ENCODE measurements around the gene IL10RB. TPM values are rescaled to one million over a fixed set of nuclear protein-coding genes. Genes with fewer than 3 reads are reported as not detected.

Gene IL10RB
- total RNA-seq, 4 donors from 2014 or later: 28.1 to 47.7 (median 32.3) TPM

DNA sequence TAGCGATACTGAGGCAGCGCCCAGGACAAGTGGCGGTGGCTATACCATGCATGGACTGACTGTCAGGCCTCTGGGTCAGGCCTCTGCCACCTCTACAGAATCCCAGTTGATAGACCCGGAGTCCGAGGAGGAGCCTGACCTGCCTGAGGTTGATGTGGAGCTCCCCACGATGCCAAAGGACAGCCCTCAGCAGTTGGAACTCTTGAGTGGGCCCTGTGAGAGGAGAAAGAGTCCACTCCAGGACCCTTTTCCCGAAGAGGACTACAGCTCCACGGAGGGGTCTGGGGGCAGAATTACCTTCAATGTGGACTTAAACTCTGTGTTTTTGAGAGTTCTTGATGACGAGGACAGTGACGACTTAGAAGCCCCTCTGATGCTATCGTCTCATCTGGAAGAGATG is 3.2 kb upstream of the IL10RB start:
- 90 to 97% methylated on average over 9 to 11 of the region's 11 CpGs for WGBS, 2 donors
- H3K27ac ChIP-seq: no peak overlapping the region
- H3K4me1 ChIP-seq: peaks cover 9 to 26% (median 10%) of the 10 kb centered on the region in 3 donors
- intact Hi-C loops (cut with DNase I): no loop called here
- no peaks in the 10 kb centered on the region for H3K9me3 ChIP-seq
- DNase-seq: no peak
- no peaks in the 10 kb centered on the region for H3K27me3 ChIP-seq
- peaks cover 0 to 20% (median 3%) of the 10 kb centered on the region in 3 donors for H3K36me3 ChIP-seq
- H3K4me3 ChIP-seq: no peak overlapping the region
- TF ChIP-seq, protein P1, sequence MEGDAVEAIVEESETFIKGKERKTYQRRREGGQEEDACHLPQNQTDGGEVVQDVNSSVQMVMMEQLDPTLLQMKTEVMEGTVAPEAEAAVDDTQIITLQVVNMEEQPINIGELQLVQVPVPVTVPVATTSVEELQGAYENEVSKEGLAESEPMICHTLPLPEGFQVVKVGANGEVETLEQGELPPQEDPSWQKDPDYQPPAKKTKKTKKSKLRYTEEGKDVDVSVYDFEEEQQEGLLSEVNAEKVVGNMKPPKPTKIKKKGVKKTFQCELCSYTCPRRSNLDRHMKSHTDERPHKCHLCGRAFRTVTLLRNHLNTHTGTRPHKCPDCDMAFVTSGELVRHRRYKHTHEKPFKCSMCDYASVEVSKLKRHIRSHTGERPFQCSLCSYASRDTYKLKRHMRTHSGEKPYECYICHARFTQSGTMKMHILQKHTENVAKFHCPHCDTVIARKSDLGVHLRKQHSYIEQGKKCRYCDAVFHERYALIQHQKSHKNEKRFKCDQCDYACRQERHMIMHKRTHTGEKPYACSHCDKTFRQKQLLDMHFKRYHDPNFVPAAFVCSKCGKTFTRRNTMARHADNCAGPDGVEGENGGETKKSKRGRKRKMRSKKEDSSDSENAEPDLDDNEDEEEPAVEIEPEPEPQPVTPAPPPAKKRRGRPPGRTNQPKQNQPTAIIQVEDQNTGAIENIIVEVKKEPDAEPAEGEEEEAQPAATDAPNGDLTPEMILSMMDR (IDR thresholded peaks at IDR 0.05): no peak
- no peak for TF ChIP-seq POLR2A (IDR thresholded peaks at IDR 0.05)

DNA sequence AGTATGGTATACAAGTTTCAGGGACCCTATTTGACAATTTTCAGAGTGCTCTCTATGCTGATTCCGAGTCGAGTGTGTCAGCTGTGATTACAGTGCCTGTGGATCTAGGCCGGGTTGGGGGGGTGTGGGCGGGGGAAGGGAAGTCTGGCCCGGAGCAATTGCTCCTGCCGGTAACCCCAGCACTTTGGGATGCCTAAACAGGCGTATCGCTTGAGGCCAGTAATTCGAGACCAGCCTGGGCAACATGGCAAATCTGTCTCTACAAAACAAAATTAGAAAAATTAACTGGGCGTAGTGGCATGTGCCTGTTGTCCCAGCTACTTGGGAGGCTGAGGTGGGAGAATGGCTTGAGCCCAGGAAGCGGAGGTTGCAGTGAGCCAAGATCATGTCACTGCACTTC is 1.6 kb upstream of the IL10RB start:
- TF ChIP-seq, protein P1 (IDR thresholded peaks at IDR 0.05): no peak
- no peak for TF ChIP-seq POLR2A (IDR thresholded peaks at IDR 0.05)
- intact Hi-C loops (cut with DNase I): no loop called here
- no peak overlapping the region for H3K4me3 ChIP-seq
- WGBS, 2 donors: 87 to 91% methylated on average over 4 to 9 of the region's 11 CpGs
- H3K36me3 ChIP-seq: peaks cover 0 to 25% (median 0%) of the 10 kb centered on the region in 3 donors
- no peaks in the 10 kb centered on the region for H3K27me3 ChIP-seq
- no peaks in the 10 kb centered on the region for H3K9me3 ChIP-seq
- H3K4me1 ChIP-seq: peaks cover 13 to 42% (median 19%) of the 10 kb centered on the region in 3 donors
- DNase-seq: no peak
- H3K27ac ChIP-seq: peak overlapping the region in 1 of 4 donors; percentile 96

DNA sequence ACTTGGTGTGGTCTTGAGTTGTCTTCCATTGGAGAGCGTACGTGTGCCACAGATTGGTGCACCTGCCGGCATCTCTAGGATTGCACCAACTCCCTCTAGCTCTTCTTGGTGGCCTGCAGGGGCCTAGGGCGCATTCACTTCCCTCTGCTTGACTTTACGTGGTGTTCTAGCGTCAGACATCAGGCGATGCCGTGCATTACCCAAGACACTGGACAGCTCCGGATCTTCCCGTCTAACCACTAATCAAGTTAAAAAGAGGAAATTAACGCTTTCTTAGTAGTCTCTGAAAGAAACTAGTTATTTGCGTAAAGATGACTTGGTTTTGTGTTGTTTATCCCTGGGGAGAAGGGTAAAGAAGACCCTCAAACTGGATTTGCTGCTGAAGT is 510 bp upstream of the IL10RB start:
- peaks cover 13 to 48% (median 19%) of the 10 kb centered on the region in 3 donors for H3K4me1 ChIP-seq
- H3K4me3 ChIP-seq: peak overlapping the region; percentile 84 to 89 (median 86)
- TF ChIP-seq, protein P1 (IDR thresholded peaks at IDR 0.05): peak in 1 of 6 experiments; percentile 19
- no peak for TF ChIP-seq POLR2A (IDR thresholded peaks at IDR 0.05)
- peak; percentile 30 for DNase-seq
- peak overlapping the region; percentile 88 to 96 (median 90) for H3K27ac ChIP-seq
- H3K27me3 ChIP-seq: no peaks in the 10 kb centered on the region
- H3K36me3 ChIP-seq: peaks cover 0 to 35% (median 0%) of the 10 kb centered on the region in 3 donors
- no peaks in the 10 kb centered on the region for H3K9me3 ChIP-seq
- intact Hi-C loops (cut with DNase I): no loop called here
- 21 to 22% methylated on average over 12 of the region's 12 CpGs for WGBS, 2 donors

DNA sequence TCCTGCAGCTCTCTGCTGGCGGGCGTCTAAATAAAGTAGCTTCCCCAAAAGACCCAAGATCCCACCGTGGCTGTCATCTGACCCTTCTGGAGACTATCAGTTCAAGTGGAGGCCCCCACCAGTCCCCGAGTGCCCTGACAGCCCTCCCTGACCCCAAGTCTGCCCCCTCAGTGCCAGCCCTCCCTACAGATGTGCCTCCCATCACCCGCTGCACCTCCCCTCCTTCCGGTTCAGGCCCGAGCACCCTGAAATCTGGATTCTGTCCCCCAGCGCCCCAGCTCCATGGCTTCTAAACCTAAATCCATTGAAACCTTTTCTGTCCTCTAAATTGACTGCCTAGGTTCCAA is 595 bp downstream of the IL10RB start:
- Histone ChIP-seq H3K9me3 (no peaks in the 10 kb centered on the region), H3K4me3 (peak overlapping the region; percentile 84 to 89 (median 86)), H3K36me3 (peaks cover 0 to 47% (median 0%) of the 10 kb centered on the region in 3 donors), H3K4me1 (peaks cover 13 to 45% (median 19%) of the 10 kb centered on the region in 3 donors), H3K27ac (peak overlapping the region; percentile 88 to 96 (median 90)), H3K27me3 (no peaks in the 10 kb centered on the region)
- intact Hi-C loops (cut with DNase I): no loop called here
- no peak for DNase-seq
- TF ChIP-seq, protein P1 (IDR thresholded peaks at IDR 0.05): no peak
- no peak for TF ChIP-seq POLR2A (IDR thresholded peaks at IDR 0.05)
- 2 to 3% methylated on average over 6 to 8 of the region's 8 CpGs for WGBS, 2 donors

DNA sequence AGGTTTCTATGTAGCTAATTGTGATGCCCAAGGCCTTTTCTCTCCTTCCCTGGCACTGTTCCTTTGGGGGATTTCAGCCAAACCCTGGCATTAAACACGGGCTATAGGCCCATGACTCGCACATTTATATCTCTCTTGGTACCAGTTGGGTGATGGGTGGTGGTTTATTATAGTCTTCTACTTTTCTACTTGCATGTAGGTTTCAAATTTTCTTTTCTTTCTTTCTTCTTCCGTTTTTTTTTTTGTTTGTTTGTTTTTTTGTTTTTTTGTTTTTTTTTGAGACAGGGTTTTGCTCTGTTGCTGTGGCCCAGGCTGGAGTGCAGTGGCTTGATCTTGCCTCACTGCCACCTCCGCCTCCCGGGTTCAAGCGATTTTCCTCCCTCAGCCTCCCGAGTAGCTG is 1.1 kb downstream of the IL10RB start:
- intact Hi-C loops (cut with DNase I): no loop called here
- TF ChIP-seq POLR2A (IDR thresholded peaks at IDR 0.05): no peak
- TF ChIP-seq, protein P1 (IDR thresholded peaks at IDR 0.05): no peak
- H3K9me3 ChIP-seq: no peaks in the 10 kb centered on the region
- peak overlapping the region; percentile 88 to 96 (median 90) for H3K27ac ChIP-seq
- H3K4me1 ChIP-seq: peaks cover 13 to 45% (median 19%) of the 10 kb centered on the region in 3 donors
- no peaks in the 10 kb centered on the region for H3K27me3 ChIP-seq
- H3K4me3 ChIP-seq: peak overlapping the region; percentile 84 to 89 (median 86)
- no peak for DNase-seq
- 57 to 74% methylated on average over 7 of the region's 7 CpGs for WGBS, 2 donors
- peaks cover 0 to 50% (median 0%) of the 10 kb centered on the region in 3 donors for H3K36me3 ChIP-seq

All from esophagus squamous epithelium (tissue), 5 donors.